Fibroblast of pulmonary artery (primary cell): Measurements from ENCODE around the gene VEPH1.
A peak's percentile ranks its signal among the peaks of the same experiment; 100 is the strongest.

Source experiments
- DNase-seq: peaks from one replicate; pipeline ENCODE4 v3.0.0-alpha.2; 2010; ENCODE audit warnings: low read depth
- H3K4me3 ChIP-seq: replicated peaks from 2 replicates; pipeline ENCODE4 v1.5.1; 2011; ENCODE audit warnings: low read depth, mild to moderate bottlenecking, control low read depth, low read length, moderate library complexity
- CTCF ChIP-seq: IDR thresholded peaks from 2 replicates; pipeline ENCODE4 v1.5.1; 2011; ENCODE audit warnings: mild to moderate bottlenecking, control low read depth, low read length, inconsistent platforms; ENCODE audit errors: missing control alignments

VEPH1 gene

GRCh38 chr3:157362348-157362747 lies 140.9 kb downstream of the VEPH1 start:
- no peak for TF ChIP-seq CTCF
- DNase-seq: no peak
- no peak overlapping the region for H3K4me3 ChIP-seq

- peak; percentile 92 for DNase-seq
- H3K4me3 ChIP-seq: no peak overlapping the region
- TF ChIP-seq CTCF: no peak
These were observed 143.2 kb downstream of the VEPH1 start for GRCh38 chr3:157360044-157360443.

GRCh38 chr3:157356541-157356940 lies 146.7 kb downstream of the VEPH1 start:
- no peak overlapping the region for H3K4me3 ChIP-seq
- no peak for TF ChIP-seq CTCF
- no peak for DNase-seq

- TF ChIP-seq CTCF: no peak
- H3K4me3 ChIP-seq: no peak overlapping the region
- DNase-seq: no peak
These were observed 147.9 kb downstream of the VEPH1 start for GRCh38 chr3:157355276-157355675.

GRCh38 chr3:157354722-157355121 lies 148.5 kb downstream of the VEPH1 start:
- H3K4me3 ChIP-seq: no peak overlapping the region
- DNase-seq: peak; percentile 57
- peak; percentile 73 for TF ChIP-seq CTCF

GRCh38 chr3:157354254-157354653 lies 149.0 kb downstream of the VEPH1 start:
- no peak overlapping the region for H3K4me3 ChIP-seq
- TF ChIP-seq CTCF: no peak

GRCh38 chr3:157353652-157354051 lies 149.6 kb downstream of the VEPH1 start:
- H3K4me3 ChIP-seq: no peak overlapping the region
- no peak for DNase-seq
- no peak for TF ChIP-seq CTCF

More at GRCh38 chr3:157354254-157354653, 149.0 kb downstream of the VEPH1 start:
- no peak for DNase-seq
